Loucy (cell line): ENCODE results near the gene CD9.

Experiments used
- CTCF ChIP-seq: fragments of 200-600 bp; sonication (generic); conservative IDR thresholded peaks from 2 replicates; pipeline ENCODE4 v1.5.1; 2014; ENCODE audit warnings: mild to moderate bottlenecking, antibody characterized with exemption, low read length
- EZH2phosphoT487 ChIP-seq: fragments of 200-600 bp; IDR thresholded peaks from 2 replicates; pipeline ENCODE4 v1.6.1; 2018; ENCODE audit warnings: antibody characterized with exemption, mild to moderate bottlenecking, moderate library complexity, borderline replicate concordance

- TF ChIP-seq CTCF (no peak), EZH2phosphoT487 (no peak)
These were observed 41.5 kb upstream of the CD9 start for GRCh38 chr12:6158749-6159148.
